Trophoblast cell (in vitro differentiated cells and primary cell): ENCODE measurements around the gene PIAS1.
"Not testable (repeated sequence)": the region's sequence is repeated elsewhere in the genome, so short reads cannot be mapped to it uniquely, and the experiment has no call there.

Experiments
- DNase-seq, 2 donors: peaks; one replicate each; pipeline ENCODE4 v3.0.0-alpha.2; 2016
- H2AFZ ChIP-seq: 2 replicates; pipeline ENCODE4 v1.6.1; 2013; ENCODE audit warnings: low read length, moderate library complexity, mild to moderate bottlenecking; ENCODE audit not compliant: insufficient read depth, poor library complexity
- H2AK5ac ChIP-seq: 2 replicates; pipeline ENCODE4 v1.6.1; 2013; ENCODE audit warnings: mild to moderate bottlenecking, low read length
- H2BK120ac ChIP-seq: 2 replicates; pipeline ENCODE4 v1.6.1; 2013; ENCODE audit warnings: low read length, mild to moderate bottlenecking, moderate library complexity; ENCODE audit not compliant: insufficient read depth, poor library complexity
- H2BK12ac ChIP-seq: 2 replicates; pipeline ENCODE4 v1.6.1; 2013; ENCODE audit warnings: mild to moderate bottlenecking, low read length, moderate library complexity
- H2BK5ac ChIP-seq: 2 replicates; pipeline ENCODE4 v1.6.1; 2013; ENCODE audit warnings: low read length, low read depth, moderate library complexity, mild to moderate bottlenecking; ENCODE audit not compliant: poor library complexity
- H3K14ac ChIP-seq: 2 replicates; pipeline ENCODE4 v1.6.1; 2013; ENCODE audit warnings: mild to moderate bottlenecking, low read length
- H3K18ac ChIP-seq: 2 replicates; pipeline ENCODE4 v1.6.1; 2013; ENCODE audit warnings: mild to moderate bottlenecking, low read length
- H3K23ac ChIP-seq: 2 replicates; pipeline ENCODE4 v1.6.1; 2013; ENCODE audit warnings: low read length
- H3K27ac ChIP-seq: 2 replicates; pipeline ENCODE4 v1.5.1; 2013; ENCODE audit warnings: low read depth, mild to moderate bottlenecking, inconsistent platforms, low read length, moderate library complexity
- H3K27me3 ChIP-seq: 2 replicates; pipeline ENCODE4 v1.6.1; 2013; ENCODE audit warnings: inconsistent platforms, mild to moderate bottlenecking, low read length, moderate library complexity; ENCODE audit not compliant: insufficient read depth
- H3K36me3 ChIP-seq, 2 experiments: 1 replicate in 1 of 2; 2 replicates in 1 of 2; pipeline ENCODE4 v1.6.1; 2013; ENCODE audit warnings: low read length in 2 of 2, mild to moderate bottlenecking in 2 of 2, moderate library complexity in 1 of 2; ENCODE audit not compliant: insufficient read depth in 2 of 2, control insufficient read depth in 1 of 2
- H3K4ac ChIP-seq: 2 replicates; pipeline ENCODE4 v1.6.1; 2013; ENCODE audit warnings: low read depth, mild to moderate bottlenecking, low read length, moderate library complexity
- H3K4me1 ChIP-seq, 2 experiments: 1 replicate in 1 of 2; 2 replicates in 1 of 2; pipeline ENCODE4 v1.6.1; 2013; ENCODE audit warnings: low read length in 2 of 2, mild to moderate bottlenecking in 2 of 2, moderate library complexity in 1 of 2; ENCODE audit not compliant: insufficient read depth in 2 of 2, control insufficient read depth in 1 of 2
- H3K4me2 ChIP-seq: 2 replicates; pipeline ENCODE4 v1.6.1; 2013; ENCODE audit warnings: inconsistent platforms, mild to moderate bottlenecking, low read length, moderate library complexity
- H3K4me3 ChIP-seq: 2 replicates; pipeline ENCODE4 v1.5.1; 2013; ENCODE audit warnings: mild to moderate bottlenecking, low read depth, low read length, inconsistent platforms
- H3K79me1 ChIP-seq: one replicate; pipeline ENCODE4 v1.6.1; 2013; ENCODE audit warnings: low read length
- H3K79me2 ChIP-seq: 2 replicates; pipeline ENCODE4 v1.6.1; 2013; ENCODE audit warnings: low read length, mild to moderate bottlenecking; ENCODE audit not compliant: control insufficient read depth, insufficient read depth, poor library complexity
- H3K9ac ChIP-seq: 2 replicates; pipeline ENCODE4 v1.6.1; 2013; ENCODE audit warnings: mild to moderate bottlenecking, low read length
- H3K9me3 ChIP-seq: 2 replicates; pipeline ENCODE4 v1.6.1; 2013; ENCODE audit warnings: low read depth, mild to moderate bottlenecking, control low read depth, inconsistent platforms, low read length; ENCODE audit not compliant: insufficient read depth
- H4K12ac ChIP-seq: 2 replicates; pipeline ENCODE4 v1.6.1; 2013; ENCODE audit warnings: low read depth, mild to moderate bottlenecking, low read length, moderate library complexity
- H4K8ac ChIP-seq: 2 replicates; pipeline ENCODE4 v1.6.1; 2013; ENCODE audit warnings: low read depth, mild to moderate bottlenecking, low read length, moderate library complexity
- H4K91ac ChIP-seq: one replicate; pipeline ENCODE4 v1.6.1; 2013; ENCODE audit warnings: low read depth, mild to moderate bottlenecking, low read length, moderate library complexity
- WGBS: extraction: QIAGEN DNeasy Blood & Tissue Kit; methylation state at CpG from one replicate; pipeline ENCODE4 v1.1.7; 2013; ENCODE audit warnings: missing lambda C conversion rate; ENCODE audit not compliant: insufficient read length, insufficient coverage; ENCODE audit errors: extremely low coverage; 5-methylcytosine and 5-hydroxymethylcytosine counted together

PIAS1 gene

DNA sequence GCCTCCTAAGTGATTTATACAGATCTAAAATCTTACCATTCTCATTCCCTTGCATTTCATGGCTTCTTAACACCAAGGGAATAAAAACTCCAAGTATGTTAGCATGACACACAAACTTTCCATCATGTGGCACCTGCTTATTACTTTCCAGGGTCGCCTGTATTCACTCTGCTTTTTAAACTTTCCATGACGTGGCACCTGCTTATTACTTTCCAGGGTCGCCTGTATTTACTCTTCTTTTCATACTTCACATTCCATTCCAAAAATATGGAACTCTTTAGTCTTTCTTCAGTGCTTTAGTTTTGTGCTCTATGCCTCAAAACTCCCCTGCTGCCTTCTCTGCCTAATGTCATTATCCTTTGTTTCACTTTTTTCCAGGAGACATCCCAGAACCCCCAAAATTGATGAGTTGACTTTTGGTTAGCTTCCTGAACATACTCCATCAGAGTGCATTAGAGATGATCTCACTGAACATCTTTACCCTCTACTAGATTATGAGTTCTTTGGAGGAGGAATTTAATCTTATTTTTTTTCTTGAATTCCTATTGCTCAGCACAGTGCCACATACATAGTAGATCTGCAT is 104.0 kb downstream of the PIAS1 start:
- Histone ChIP-seq H2AK5ac (no peak overlapping the region), H3K36me3 (peaks cover 0 to 2% of the 10 kb centered on the region in 2 experiments), H3K79me2 (no peaks in the 10 kb centered on the region), H3K4me3 (no peak overlapping the region), H3K9me3 (no peaks in the 10 kb centered on the region), H4K91ac (no peak overlapping the region), H2BK120ac (no peak overlapping the region), H3K4me2 (no peak overlapping the region), H3K23ac (no peak overlapping the region), H3K18ac (no peak overlapping the region), H3K27ac (no peak overlapping the region), H2BK12ac (no peak overlapping the region), H3K27me3 (no peaks in the 10 kb centered on the region), H3K4me1 (no peaks in the 10 kb centered on the region), H2AFZ (no peak overlapping the region), H3K4ac (no peak overlapping the region), H4K8ac (no peak overlapping the region), H3K9ac (no peak overlapping the region), H4K12ac (no peak overlapping the region), H3K14ac (no peak overlapping the region), H2BK5ac (no peak overlapping the region), H3K79me1 (no peaks in the 10 kb centered on the region)
- WGBS = no CpG with 5 or more reads among the region's 3 CpGs
- no peak for DNase-seq

DNA sequence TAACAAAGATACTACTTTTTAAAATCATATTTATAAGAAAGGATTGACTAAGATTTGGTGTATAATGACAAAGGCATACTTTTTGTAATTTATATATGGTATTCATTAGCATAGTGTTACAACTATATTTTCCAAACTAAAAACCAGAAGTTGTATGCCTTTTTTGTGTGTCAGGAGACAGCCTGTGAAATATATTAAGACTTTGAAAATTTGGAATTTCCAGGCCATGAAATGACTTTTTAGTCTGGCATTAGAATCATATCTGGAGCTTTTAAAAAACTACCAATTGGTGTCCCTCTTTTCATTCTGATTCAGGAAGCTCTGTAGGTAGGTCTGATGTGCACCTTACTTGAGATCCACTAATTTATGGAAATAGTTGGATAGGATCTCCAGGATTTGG is 109.1 kb downstream of the PIAS1 start:
- no peak overlapping the region for H4K12ac ChIP-seq
- no peaks in the 10 kb centered on the region for H3K79me2 ChIP-seq
- H2BK12ac ChIP-seq = no peak overlapping the region
- H3K27ac ChIP-seq = no peak overlapping the region
- H4K8ac ChIP-seq = no peak overlapping the region
- H3K4me1 ChIP-seq = no peaks in the 10 kb centered on the region
- no peak overlapping the region for H2AK5ac ChIP-seq
- H3K4me2 ChIP-seq = no peak overlapping the region
- H3K18ac ChIP-seq = no peak overlapping the region
- no peak overlapping the region for H3K4ac ChIP-seq
- H2BK120ac ChIP-seq = no peak overlapping the region
- H3K23ac ChIP-seq = no peak overlapping the region
- H3K36me3 ChIP-seq = peaks cover 3 to 6% of the 10 kb centered on the region in 2 experiments
- no peaks in the 10 kb centered on the region for H3K9me3 ChIP-seq
- DNase-seq = no peak
- no peak overlapping the region for H3K4me3 ChIP-seq
- no peak overlapping the region for H2AFZ ChIP-seq
- no peak overlapping the region for H3K9ac ChIP-seq
- H3K27me3 ChIP-seq = no peaks in the 10 kb centered on the region
- no peak overlapping the region for H4K91ac ChIP-seq
- no peak overlapping the region for H3K14ac ChIP-seq
- no peak overlapping the region for H2BK5ac ChIP-seq
- H3K79me1 ChIP-seq = no peaks in the 10 kb centered on the region

DNA sequence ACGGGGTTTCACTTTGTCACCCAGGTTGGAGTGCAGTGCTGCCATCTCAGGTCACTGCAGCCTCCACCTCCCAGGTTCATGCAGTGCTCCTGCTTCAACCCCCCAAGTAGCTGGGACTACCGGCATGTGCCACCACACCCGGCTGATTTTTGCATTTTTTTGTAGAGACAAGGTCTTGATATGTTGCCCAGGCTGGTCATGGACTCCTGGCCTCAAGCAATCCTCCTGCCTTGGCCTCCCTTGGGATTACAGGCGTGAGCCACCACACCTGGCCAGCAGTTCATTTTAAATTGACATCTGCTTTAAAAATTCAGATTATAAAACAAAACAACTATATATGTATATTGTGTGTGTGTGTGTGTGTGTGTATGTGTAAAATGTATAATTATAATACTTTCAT is 112.7 kb downstream of the PIAS1 start:
- Histone ChIP-seq H3K79me2 (no peaks in the 10 kb centered on the region), H3K14ac (no peak overlapping the region), H4K8ac (no peak overlapping the region), H3K27ac (no peak overlapping the region), H4K12ac (no peak overlapping the region), H4K91ac (no peak overlapping the region), H2BK12ac (no peak overlapping the region), H3K4me3 (no peak overlapping the region), H3K27me3 (no peaks in the 10 kb centered on the region), H3K36me3 (peaks cover 3 to 5% of the 10 kb centered on the region in 2 experiments), H3K4me2 (no peak overlapping the region), H3K23ac (no peak overlapping the region), H2AFZ (no peak overlapping the region), H2AK5ac (no peak overlapping the region), H3K9ac (no peak overlapping the region), H2BK5ac (no peak overlapping the region), H2BK120ac (no peak overlapping the region), H3K4me1 (no peaks in the 10 kb centered on the region), H3K9me3 (no peaks in the 10 kb centered on the region), H3K79me1 (no peaks in the 10 kb centered on the region), H3K18ac (no peak overlapping the region), H3K4ac (no peak overlapping the region)
- no CpG with 5 or more reads among the region's 4 CpGs for whole genome bisulfite sequencing
- DNase-seq = no peak

DNA sequence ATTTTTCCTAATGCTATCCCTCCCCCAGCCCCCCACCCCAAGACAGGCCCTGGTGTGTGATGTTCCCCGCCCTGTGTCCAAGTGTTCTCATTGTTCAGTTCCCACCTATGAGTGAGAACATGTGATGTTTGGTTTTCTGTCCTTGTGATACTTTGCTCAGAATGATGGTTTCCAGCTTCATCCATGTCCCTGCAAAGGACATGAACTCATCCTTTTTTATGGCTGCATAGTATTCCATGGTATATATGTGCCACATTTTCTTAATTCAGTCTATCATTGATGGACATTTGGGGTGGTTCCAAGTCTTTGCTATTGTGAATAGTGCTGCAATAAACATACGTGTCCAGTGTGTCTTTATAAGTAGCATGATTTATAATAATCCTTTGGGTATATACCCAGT is 117.9 kb downstream of the PIAS1 start:
- no CpG with 5 or more reads among the region's 2 CpGs for WGBS
- H3K79me1 ChIP-seq = not testable (repeated sequence)

More for the DNA sequence above, 117.9 kb downstream of the PIAS1 start:
- H3K14ac ChIP-seq, H3K18ac ChIP-seq, H3K27me3 ChIP-seq, DNase-seq, H2BK120ac ChIP-seq, H3K4me2 ChIP-seq, H3K36me3 ChIP-seq, H4K8ac ChIP-seq, H4K91ac ChIP-seq, H3K27ac ChIP-seq, H2BK12ac ChIP-seq, H3K4me1 ChIP-seq, H3K79me2 ChIP-seq, H2BK5ac ChIP-seq, H2AK5ac ChIP-seq, H4K12ac ChIP-seq, H3K4ac ChIP-seq, H3K4me3 ChIP-seq, H2AFZ ChIP-seq, H3K9me3 ChIP-seq, H3K23ac ChIP-seq, H3K9ac ChIP-seq: not testable (repeated sequence)
